Activated CD4-positive, alpha-beta T cell treated with anti-CD3 and anti-CD28 coated beads, Interleukin-2, amount 50 U/mL, for 16 hours (primary cell): Measurements from ENCODE around the gene BIRC2.
"Not testable (repeated sequence)": the region's sequence is repeated elsewhere in the genome, so short reads cannot be mapped to it uniquely, and the experiment has no call there.

Experiments used
- DNase-seq: peaks from one replicate; pipeline ENCODE4 v3.0.0-alpha.2; 2020

The BIRC2 gene

DNA sequence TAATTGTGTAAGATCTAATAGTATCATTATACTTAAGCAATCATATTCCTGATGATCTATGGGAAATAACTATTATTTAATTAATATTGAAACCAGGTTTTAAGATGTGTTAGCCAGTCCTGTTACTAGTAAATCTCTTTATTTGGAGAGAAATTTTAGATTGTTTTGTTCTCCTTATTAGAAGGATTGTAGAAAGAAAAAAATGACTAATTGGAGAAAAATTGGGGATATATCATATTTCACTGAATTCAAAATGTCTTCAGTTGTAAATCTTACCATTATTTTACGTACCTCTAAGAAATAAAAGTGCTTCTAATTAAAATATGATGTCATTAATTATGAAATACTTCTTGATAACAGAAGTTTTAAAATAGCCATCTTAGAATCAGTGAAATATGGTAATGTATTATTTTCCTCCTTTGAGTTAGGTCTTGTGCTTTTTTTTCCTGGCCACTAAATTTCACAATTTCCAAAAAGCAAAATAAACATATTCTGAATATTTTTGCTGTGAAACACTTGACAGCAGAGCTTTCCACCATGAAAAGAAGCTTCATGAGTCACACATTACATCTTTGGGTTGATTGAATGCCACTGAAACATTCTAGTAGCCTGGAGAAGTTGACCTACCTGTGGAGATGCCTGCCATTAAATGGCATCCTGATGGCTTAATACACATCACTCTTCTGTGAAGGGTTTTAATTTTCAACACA, 23.3 kb upstream of the BIRC2 start:
- no peak for DNase-seq

- no peak for DNase-seq
These were observed 21.9 kb upstream of the BIRC2 start for GRCh38 chr11:102325088-102325487.

GRCh38 chr11:102328748-102329147, 18.3 kb upstream of the BIRC2 start:
- no peak for DNase-seq

- no peak for DNase-seq
These were observed 16.8 kb upstream of the BIRC2 start for GRCh38 chr11:102330231-102330630.

DNA sequence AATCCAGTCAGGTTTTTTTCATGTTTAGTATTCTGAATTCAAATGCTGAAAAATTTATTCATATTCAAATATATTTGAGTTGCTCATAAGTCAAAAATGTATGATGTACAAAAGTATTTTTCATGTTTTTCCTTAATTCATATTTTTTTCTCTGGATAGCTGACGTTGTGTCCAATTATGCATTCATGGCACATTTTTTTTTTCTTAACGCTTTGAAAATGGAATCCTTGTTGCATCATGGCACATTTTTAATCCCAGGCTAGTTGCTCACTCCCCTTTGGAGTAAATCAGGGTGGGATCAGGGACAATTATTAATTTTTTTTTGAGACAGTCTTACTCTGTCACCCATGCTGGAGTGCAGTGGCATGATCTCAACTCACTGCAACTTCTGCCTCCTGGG, 15.7 kb upstream of the BIRC2 start:
- DNase-seq, result no peak

GRCh38 chr11:102332611-102332994, 14.4 kb upstream of the BIRC2 start:
- DNase-seq, result no peak

DNA sequence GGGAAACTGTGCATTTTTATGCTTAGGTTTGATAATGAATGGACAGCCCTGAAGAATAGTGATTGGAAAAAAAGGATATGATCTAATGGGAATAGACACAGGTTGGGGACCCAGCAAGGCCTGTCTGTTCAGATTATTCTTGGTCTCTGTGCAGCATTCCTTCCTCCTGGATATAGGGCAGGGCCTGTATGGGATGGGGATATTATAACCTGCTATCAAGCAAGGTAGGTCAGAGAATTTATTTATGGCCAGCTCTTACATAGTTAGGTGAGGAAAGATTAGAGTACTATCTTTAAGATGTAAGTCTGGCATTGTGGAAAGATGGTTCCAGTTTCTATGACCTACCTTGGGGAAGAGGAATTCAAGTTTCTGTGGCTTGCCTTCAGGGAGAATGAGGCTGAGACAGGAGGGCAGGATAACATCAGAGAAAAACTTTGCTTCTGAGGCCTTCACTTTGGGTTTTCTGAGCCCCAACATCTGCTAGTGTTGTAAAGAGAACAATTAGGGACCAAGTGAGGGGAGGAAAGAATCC, 8.5 kb upstream of the BIRC2 start:
- DNase-seq, result no peak

GRCh38 chr11:102341311-102341710, 5.7 kb upstream of the BIRC2 start:
- DNase-seq, result not testable (repeated sequence)

DNA sequence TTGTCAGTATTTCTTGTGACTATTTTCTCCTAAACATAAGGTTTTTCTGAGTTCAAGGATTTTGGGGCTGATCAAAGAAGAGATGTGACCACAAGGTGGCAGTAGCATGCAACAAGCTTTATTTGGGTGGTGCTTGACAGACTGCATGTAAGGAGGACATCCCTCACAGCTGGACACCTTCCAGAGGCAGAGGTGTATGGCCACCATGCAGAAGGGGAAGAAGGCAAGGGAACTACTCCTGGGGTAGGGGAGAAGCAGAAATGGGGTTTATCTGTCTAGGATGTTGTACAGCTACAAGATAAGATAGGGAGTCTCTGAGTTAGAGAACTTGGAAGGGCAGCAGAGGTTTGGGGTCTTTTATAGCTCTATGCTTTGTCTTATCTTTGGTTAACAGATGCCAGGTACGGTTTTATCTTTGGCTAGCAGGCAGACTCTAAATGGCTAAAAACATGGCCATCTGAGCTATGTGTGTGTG, 5.1 kb upstream of the BIRC2 start:
- DNase-seq, result peak; percentile 78

DNA sequence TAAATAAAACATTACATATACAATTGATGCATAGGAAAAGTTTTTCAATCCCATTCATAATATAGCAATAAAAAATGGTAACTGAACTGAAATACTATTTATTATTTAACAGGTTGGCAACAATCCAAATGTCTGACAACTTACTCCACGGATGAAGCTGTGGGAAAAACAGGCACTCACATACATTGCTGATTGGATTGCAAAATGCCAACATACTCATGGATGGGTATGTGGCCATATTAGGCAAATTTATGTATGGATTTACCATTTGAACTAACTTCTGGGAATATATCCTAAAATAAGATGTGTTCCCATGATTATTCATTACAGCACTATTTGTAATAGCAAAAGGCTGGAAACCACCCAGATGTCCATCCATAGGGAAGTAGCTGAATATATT, 3.2 kb upstream of the BIRC2 start:
- DNase-seq, result no peak

GRCh38 chr11:102345904-102346303, 1.1 kb upstream of the BIRC2 start:
- peak; percentile 37 for DNase-seq

- DNase-seq, result no peak
These were observed 612 bp upstream of the BIRC2 start for GRCh38 chr11:102346456-102346747.

GRCh38 chr11:102347462-102348370, 702 bp downstream of the BIRC2 start:
- peak; percentile 45 for DNase-seq

- no peak for DNase-seq
These were observed 10.1 kb downstream of the BIRC2 start for GRCh38 chr11:102357116-102357515.

DNA sequence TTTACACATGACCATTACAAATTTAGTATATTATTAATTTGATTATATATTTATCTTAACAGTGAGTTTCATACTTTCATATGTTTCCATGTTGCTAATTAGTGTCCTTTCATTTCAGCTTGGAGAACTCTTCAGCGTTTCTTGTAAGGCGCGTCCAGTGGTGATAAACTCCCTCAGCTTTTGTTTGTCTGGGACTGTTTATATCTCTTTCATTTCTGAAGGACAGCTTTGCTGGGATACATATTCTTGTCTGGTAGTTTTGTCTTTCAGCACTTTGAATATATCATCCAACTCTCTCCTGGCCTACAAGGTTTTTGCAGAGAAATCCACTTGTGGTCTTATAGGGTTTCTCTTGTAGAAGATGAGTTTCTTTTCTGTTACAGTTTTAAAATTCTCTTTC, 12.4 kb downstream of the BIRC2 start:
- DNase-seq, result no peak

DNA sequence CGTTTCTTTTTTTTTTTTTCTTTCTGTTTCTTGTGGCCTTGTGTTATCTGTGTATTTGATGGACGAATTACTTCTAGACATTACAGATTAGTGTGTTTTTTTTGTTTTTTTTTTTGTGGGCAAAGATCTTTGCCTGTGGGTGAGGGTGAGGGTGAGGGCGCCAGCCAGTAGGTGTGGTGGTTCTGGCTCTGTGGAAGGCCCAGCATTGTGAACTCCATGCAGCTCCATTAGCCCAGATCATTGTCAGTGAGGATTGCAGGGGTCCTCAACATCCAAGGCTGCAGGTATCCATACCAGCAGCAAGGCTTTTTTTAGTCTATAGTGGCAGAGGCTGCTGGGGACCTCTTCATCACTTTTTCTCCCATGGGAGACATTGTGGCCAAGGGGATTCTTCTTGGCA, 13.7 kb downstream of the BIRC2 start:
- DNase-seq, result no peak

GRCh38 chr11:102361086-102362031, 14.3 kb downstream of the BIRC2 start:
- DNase-seq, result no peak

GRCh38 chr11:102364991-102365390, 18.0 kb downstream of the BIRC2 start:
- no peak for DNase-seq

- peak; percentile 24 for DNase-seq
These were observed 20.4 kb downstream of the BIRC2 start for GRCh38 chr11:102367364-102367763.

GRCh38 chr11:102368472-102368871, 21.5 kb downstream of the BIRC2 start:
- DNase-seq, result peak; percentile 71

- not testable (repeated sequence) for DNase-seq
These were observed 27.8 kb downstream of the BIRC2 start for GRCh38 chr11:102374633-102375424.
